ENCODE data around the gene SPIRE2.
"Not testable (repeated sequence)": the region's sequence is repeated elsewhere in the genome, so short reads cannot be mapped to it uniquely, and the experiment has no call there.

The SPIRE2 gene

DNA sequence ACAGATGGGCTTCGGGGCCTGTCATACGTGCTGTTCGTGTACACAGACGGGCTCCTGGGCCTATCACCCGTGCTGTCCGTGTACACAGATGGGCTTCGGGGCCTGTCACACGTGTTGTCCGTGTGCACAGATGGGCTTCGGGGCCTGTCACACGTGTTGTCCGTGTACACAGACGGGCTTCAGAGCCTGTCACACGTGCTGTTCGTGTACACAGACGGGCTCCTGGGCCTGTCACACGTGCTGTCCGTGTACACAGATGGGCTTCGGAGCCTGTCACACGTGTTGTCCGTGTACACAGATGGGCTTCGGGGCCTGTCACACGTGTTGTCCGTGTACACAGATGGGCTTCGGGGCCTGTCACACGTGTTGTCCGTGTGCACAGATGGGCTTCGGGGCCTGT is 50.8 kb downstream of the SPIRE2 start:
- H3K27ac Mint-ChIP-seq: not testable (repeated sequence)

GRCh38 chr16:89880477-89881367 is 52.4 kb downstream of the SPIRE2 start:
- Mint-ChIP-seq H3K27me3 (no peaks in the 10 kb centered on the region), H3K4me3 (no peak overlapping the region), H3K27ac (no peak overlapping the region), H3K4me1 (peaks cover 10% of the 10 kb centered on the region), H3K36me3 (peaks cover 29% of the 10 kb centered on the region), H3K9me3 (no peaks in the 10 kb centered on the region)
- ATAC-seq (ENCODE audit: low read depth) (no peak), DNase-seq (ENCODE audit: low spot score in 2 of 2) (no peak)

More for the DNA sequence above, 50.8 kb downstream of the SPIRE2 start:
- not testable (repeated sequence) for H3K9me3 Mint-ChIP-seq; H3K4me3 Mint-ChIP-seq; DNase-seq (ENCODE audit: low spot score in 2 of 2); ATAC-seq (ENCODE audit: low read depth); H3K27me3 Mint-ChIP-seq
- H3K4me1 Mint-ChIP-seq: peaks cover 14% of the 10 kb centered on the region
- H3K36me3 Mint-ChIP-seq: peaks cover 22% of the 10 kb centered on the region

DNA sequence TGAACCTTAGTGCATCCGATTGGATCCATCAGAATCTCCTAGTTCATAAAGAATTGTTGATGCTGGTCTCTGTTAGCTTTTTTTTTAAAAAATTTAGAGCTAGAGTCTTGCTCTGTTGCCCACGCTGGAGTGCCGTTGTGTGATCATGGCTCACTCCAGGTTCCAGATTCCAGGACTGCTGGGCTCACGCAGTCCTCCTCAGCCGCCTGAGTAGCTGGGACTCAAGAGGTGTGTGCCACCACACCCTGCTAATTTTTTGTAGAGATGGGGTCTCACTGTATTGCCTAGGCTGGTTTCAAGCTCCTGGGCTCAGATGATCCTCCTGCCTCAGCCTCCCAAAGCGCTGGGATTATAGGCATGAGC is 53.1 kb downstream of the SPIRE2 start:
- DNase-seq (ENCODE audit: low spot score in 2 of 2): no peak
- Mint-ChIP-seq H3K4me1 (peaks cover 10% of the 10 kb centered on the region), H3K9me3 (no peaks in the 10 kb centered on the region), H3K27ac (no peak overlapping the region), H3K36me3 (peaks cover 29% of the 10 kb centered on the region), H3K4me3 (no peak overlapping the region), H3K27me3 (no peaks in the 10 kb centered on the region)
- ATAC-seq (ENCODE audit: low read depth): no peak

DNA sequence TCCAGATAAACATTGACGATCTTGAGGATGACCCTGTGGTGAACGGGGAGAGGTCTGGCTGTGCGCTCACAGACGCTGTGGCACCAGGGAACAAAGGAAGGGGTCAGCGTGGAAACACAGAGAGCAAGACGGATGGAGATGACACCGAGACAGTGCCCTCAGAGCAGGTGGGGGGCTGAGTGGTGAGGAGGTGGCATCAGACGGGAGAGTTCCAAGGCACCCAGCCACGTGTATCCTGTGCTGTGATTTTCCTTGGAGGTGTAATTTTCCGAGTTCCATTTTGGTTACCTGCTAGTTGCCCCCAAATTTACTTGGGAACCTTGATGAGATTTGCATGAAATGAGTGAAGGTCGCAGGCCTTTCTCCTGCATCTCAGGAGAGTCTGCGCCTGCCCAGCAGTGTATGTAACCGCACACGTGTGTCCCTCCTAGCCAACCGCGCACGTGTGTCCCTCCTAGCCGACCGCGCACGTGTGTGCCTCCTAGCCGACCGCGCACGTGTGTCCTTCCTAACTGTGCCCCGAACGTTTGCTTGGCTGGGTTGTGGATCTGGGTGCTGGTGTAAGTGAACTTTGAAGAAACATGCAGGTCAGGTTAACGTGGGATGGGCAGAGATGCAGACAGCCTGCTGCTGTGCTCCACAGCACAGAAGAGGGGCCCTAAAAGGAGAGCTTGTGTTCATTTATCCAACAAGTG is 55.2 kb downstream of the SPIRE2 start:
- ATAC-seq (ENCODE audit: low read depth) (no peak), DNase-seq (ENCODE audit: low spot score in 2 of 2) (no peak)
- H3K4me3 Mint-ChIP-seq: no peak overlapping the region
- peak overlapping the region; percentile 47 for H3K27ac Mint-ChIP-seq
- peaks cover 31% of the 10 kb centered on the region for H3K36me3 Mint-ChIP-seq
- H3K4me1 Mint-ChIP-seq: peaks cover 8% of the 10 kb centered on the region
- H3K27me3 Mint-ChIP-seq: no peaks in the 10 kb centered on the region
- H3K9me3 Mint-ChIP-seq: no peaks in the 10 kb centered on the region

GRCh38 chr16:89884041-89884421 is 55.8 kb downstream of the SPIRE2 start:
- H3K27me3 Mint-ChIP-seq: no peaks in the 10 kb centered on the region
- H3K4me3 Mint-ChIP-seq: no peak overlapping the region
- peaks cover 30% of the 10 kb centered on the region for H3K36me3 Mint-ChIP-seq
- H3K4me1 Mint-ChIP-seq: peaks cover 8% of the 10 kb centered on the region
- no peaks in the 10 kb centered on the region for H3K9me3 Mint-ChIP-seq
- peak overlapping the region; percentile 47 for H3K27ac Mint-ChIP-seq
- DNase-seq (ENCODE audit: low spot score in 2 of 2) (no peak), ATAC-seq (ENCODE audit: low read depth) (no peak)

- no peak overlapping the region for H3K27ac Mint-ChIP-seq
- DNase-seq (ENCODE audit: low spot score in 2 of 2) (no peak), ATAC-seq (ENCODE audit: low read depth) (no peak)
- peaks cover 35% of the 10 kb centered on the region for H3K36me3 Mint-ChIP-seq
- no peak overlapping the region for H3K4me3 Mint-ChIP-seq
- peaks cover 6% of the 10 kb centered on the region for H3K4me1 Mint-ChIP-seq
- no peaks in the 10 kb centered on the region for H3K27me3 Mint-ChIP-seq
- no peaks in the 10 kb centered on the region for H3K9me3 Mint-ChIP-seq
Observed at GRCh38 chr16:89887243-89887642, 59.0 kb downstream of the SPIRE2 start.

- Mint-ChIP-seq H3K4me3 (no peak overlapping the region), H3K27ac (no peak overlapping the region), H3K4me1 (no peaks in the 10 kb centered on the region), H3K27me3 (no peaks in the 10 kb centered on the region), H3K9me3 (no peaks in the 10 kb centered on the region), H3K36me3 (peaks cover 19% of the 10 kb centered on the region)
- no peak for ATAC-seq (ENCODE audit: low read depth)
- DNase-seq (ENCODE audit: low spot score in 2 of 2): no peak
Observed at GRCh38 chr16:89890200-89890599, 61.9 kb downstream of the SPIRE2 start.

DNA sequence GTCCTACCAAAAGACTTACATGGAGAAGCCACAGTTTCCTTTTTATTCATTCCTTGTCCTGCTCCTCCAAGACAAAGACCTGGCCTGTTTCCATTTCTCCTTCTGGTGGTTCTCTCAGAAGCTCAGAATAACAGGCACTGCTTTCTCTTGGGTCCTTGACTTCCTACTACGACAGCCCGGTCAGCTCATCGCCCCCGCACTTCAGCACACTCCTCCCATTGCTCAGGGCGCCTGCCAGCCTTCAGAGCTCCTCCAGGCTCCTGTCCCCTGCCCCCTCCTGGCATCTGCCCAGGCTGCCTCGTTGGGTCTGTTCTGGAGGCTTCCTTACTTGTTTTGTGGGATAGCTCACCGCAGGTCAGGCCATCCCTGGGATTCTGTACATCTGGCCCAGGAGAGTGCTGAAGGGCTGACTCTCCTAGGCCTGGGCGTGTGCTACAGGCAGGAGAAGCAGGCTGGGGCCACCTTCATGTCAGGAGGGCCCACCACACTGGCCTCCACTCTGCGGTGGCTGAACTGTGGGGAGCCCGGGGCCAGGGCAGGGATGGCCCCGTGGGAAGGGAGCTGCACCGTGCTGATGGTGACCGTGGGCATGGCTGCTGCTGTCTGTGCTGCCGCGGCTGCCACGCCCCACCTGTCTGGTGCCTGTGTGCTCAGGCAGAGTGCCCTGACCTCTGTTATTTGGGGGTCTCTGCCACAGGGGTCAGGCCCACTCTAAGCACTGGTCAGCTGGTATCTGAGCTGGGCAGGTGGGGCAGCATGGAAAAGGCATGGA is 62.8 kb downstream of the SPIRE2 start:
- Mint-ChIP-seq H3K4me3 (no peak overlapping the region), H3K36me3 (peaks cover 16% of the 10 kb centered on the region), H3K27me3 (no peaks in the 10 kb centered on the region), H3K27ac (no peak overlapping the region), H3K9me3 (no peaks in the 10 kb centered on the region), H3K4me1 (no peaks in the 10 kb centered on the region)
- DNase-seq (ENCODE audit: low spot score in 2 of 2) (no peak), ATAC-seq (ENCODE audit: low read depth) (no peak)

- H3K27ac Mint-ChIP-seq: no peak overlapping the region
- ATAC-seq (ENCODE audit: low read depth) (no peak), DNase-seq (ENCODE audit: low spot score in 2 of 2) (no peak)
- no peak overlapping the region for H3K4me3 Mint-ChIP-seq
- H3K9me3 Mint-ChIP-seq: no peaks in the 10 kb centered on the region
- H3K36me3 Mint-ChIP-seq: peaks cover 13% of the 10 kb centered on the region
- H3K4me1 Mint-ChIP-seq: no peaks in the 10 kb centered on the region
- no peaks in the 10 kb centered on the region for H3K27me3 Mint-ChIP-seq
Observed at GRCh38 chr16:89892055-89892630, 63.9 kb downstream of the SPIRE2 start.

DNA sequence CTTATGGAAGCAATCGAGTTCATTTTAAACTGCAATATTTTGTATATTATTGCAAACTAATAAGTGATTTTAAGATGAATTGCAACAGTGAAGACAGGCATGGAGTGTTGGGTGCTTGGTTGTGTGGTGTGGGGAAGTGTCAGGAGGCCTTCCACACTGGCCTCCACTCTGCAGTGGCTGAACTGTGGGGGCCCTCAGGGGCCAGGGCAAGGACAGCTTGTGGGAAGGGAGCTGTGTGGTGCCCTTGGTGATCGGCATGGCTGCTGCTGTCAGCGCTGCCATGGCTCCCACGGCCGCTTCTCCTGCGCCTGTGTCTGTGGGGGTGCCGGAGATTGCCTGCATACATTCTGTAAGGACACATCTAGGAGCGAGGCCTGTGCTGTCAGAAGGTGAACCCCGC is 64.4 kb downstream of the SPIRE2 start:
- no peaks in the 10 kb centered on the region for H3K9me3 Mint-ChIP-seq
- H3K27ac Mint-ChIP-seq: no peak overlapping the region
- H3K4me3 Mint-ChIP-seq: no peak overlapping the region
- H3K36me3 Mint-ChIP-seq: peaks cover 11% of the 10 kb centered on the region
- H3K4me1 Mint-ChIP-seq: no peaks in the 10 kb centered on the region
- H3K27me3 Mint-ChIP-seq: no peaks in the 10 kb centered on the region
- DNase-seq (ENCODE audit: low spot score in 2 of 2) (no peak), ATAC-seq (ENCODE audit: low read depth) (no peak)

GRCh38 chr16:89893642-89894548 is 65.6 kb downstream of the SPIRE2 start:
- H3K27me3 Mint-ChIP-seq: no peaks in the 10 kb centered on the region
- H3K27ac Mint-ChIP-seq: no peak overlapping the region
- ATAC-seq (ENCODE audit: low read depth) (no peak), DNase-seq (ENCODE audit: low spot score in 2 of 2) (no peak)
- no peaks in the 10 kb centered on the region for H3K4me1 Mint-ChIP-seq
- no peak overlapping the region for H3K4me3 Mint-ChIP-seq
- peaks cover 13% of the 10 kb centered on the region for H3K36me3 Mint-ChIP-seq
- H3K9me3 Mint-ChIP-seq: no peaks in the 10 kb centered on the region

GRCh38 chr16:89895482-89896250 is 67.4 kb downstream of the SPIRE2 start:
- no peak for ATAC-seq (ENCODE audit: low read depth)
- DNase-seq (ENCODE audit: low spot score in 2 of 2): no peak
- H3K4me1 Mint-ChIP-seq: no peaks in the 10 kb centered on the region
- no peak overlapping the region for H3K4me3 Mint-ChIP-seq
- H3K27ac Mint-ChIP-seq: no peak overlapping the region
- H3K36me3 Mint-ChIP-seq: peaks cover 11% of the 10 kb centered on the region
- H3K9me3 Mint-ChIP-seq: no peaks in the 10 kb centered on the region
- no peaks in the 10 kb centered on the region for H3K27me3 Mint-ChIP-seq

Data from memory B cell (primary cell).